ENCODE measurements around the gene LAPTM4A.
"Not testable (repeated sequence)": the region's sequence is repeated elsewhere in the genome, so short reads cannot be mapped to it uniquely, and the experiment has no call there.

Gene LAPTM4A

DNA sequence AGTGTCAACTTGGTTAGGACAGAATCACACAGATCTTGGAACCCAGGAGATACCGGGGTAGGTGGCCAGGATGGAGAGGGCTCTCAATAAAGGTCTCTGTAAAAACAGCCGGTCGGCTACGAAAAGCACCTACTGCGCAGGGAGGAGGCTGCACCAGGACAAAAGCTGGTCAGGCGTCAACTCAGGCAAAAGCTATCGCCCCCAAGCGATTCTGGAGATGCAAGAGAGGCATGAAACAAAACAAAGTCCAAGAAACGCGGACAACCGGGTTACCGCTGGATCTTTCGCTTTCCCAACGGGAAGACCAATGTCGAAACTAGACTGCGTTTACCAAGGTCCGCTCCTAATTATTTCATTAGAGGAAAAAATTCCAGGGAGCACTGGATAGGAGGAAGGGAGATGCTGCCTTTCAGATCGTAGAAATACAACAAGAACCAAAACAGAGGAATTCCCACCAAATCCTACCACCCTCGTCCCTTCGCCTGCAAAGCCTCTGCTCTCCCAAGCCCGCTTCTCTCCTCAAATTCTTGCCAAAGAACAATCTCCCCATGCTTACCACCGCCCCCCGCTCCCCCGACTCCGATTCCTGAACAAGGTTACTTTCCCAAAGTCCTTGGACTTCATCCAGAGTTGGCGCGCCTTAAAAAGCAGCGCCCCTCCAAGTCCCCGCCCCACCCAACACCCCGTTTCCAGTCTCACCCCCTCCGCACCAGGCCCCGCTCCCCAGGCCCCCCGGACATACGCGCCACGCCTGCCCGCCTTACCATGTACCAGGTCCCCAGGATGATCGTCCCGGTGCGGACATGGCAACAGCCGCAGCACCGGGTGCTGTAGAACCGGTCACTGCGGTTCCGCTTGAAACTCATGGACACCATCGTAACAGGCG, 539 bp downstream of the LAPTM4A start:
- no peak for DNase-seq (ENCODE audit: low spot score)

DNA sequence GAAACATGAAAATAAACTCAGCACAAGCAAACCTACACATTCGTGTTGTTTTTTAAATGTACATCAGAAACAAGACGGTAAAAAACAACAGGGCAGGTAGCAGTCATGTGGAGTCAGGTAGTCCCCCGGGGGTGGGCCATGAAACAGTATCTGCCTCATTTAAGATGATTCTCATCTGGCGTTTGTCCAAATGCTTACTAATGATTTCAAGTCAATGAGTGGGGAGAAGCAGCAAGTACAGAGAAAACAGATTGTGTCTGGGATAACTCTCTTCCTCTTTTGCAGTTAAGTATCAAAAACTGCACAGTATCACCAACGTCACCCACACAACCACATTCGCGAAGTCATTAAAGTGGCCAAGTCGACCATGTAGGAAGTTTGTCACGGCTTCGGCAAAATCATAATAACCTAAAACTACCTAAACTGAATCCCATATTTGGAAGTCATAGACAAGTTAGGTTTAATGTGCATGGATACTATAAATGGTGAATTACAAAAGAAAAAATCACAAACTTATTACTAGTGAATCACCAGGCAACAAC, 1.3 kb downstream of the LAPTM4A start:
- no peak for DNase-seq (ENCODE audit: low spot score)

- DNase-seq (ENCODE audit: low spot score): no peak
These were observed 1.8 kb downstream of the LAPTM4A start for GRCh38 chr2:20049637-20050036.

DNA sequence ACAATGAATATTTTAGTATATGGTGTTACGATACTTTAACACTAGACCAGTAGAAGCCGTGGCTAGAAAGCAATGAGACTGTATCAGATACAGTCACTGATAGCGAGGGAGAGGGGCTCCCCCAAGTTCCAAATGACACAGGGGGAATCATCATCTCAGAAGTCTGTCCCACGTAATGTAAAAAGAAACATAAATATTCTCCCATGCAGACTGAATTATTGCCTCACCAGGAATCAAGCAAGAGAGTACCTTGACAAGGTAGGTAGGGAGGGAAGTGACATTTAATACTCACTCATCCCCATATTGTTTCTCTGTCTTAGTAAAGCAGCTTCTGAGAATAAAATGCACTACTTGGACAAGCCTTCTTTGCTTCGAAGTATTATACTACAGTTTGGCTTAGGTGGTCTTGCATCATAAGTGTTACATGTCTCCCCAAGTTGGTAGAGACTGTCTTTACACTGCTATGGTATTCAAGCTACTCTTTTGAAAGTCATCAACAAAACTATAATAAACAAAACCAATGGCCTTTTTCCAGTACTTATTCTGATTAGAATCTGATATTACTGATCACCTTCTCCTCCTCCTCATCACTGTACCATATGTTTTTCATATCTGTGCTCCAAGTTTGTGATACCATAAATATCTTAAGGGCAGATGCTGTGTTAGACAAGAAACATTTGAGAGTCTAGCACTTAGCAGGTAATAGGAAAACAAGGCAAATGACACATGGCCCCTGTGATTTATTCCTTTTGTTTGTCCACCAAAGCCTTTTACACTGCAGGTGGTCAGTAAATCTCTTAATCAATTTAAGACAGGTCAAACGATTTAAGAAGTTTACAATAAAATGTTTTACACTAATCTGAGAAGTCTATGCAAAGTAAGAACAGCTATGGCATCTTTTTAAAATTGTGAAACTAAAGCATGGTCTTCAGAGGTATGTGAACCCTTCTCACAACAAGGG, 2.7 kb downstream of the LAPTM4A start:
- DNase-seq (ENCODE audit: low spot score): no peak

GRCh38 chr2:20045712-20046292, 5.6 kb downstream of the LAPTM4A start:
- not testable (repeated sequence) for DNase-seq (ENCODE audit: low spot score)

- no peak for DNase-seq (ENCODE audit: low spot score)
These were observed 6.7 kb downstream of the LAPTM4A start for GRCh38 chr2:20044778-20045177.

GRCh38 chr2:20042531-20042930, 8.9 kb downstream of the LAPTM4A start:
- DNase-seq (ENCODE audit: low spot score): no peak

DNA sequence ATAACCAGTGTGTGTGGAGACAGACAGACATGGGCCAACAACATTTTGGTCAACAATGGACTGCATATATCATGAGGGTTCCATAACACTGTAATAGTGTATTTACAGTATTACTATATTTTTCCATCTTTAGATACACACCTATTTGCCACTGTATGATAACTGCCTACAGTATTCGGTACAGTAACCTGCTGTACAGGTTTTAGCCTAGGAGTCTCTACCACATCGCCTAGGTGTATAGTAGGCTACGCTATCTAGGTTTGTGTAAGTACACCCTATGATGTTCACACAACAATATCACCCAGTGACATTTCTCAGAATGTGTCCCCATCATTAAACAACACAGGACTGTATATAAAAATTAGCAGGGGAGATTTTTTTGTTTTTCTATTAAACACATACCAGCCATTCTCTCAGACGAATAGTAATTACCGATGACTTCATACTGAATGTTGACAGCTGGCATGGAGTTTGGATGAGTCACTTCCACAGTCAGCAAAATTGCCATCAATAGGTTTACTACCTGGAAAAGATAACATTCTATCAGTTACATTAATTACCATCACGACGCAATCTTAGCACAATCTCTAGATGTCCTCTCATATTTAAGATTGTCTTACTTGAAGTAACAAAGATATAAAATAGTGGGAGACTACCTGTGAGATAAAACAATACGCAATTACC, 10.8 kb downstream of the LAPTM4A start:
- DNase-seq (ENCODE audit: low spot score): no peak

DNA sequence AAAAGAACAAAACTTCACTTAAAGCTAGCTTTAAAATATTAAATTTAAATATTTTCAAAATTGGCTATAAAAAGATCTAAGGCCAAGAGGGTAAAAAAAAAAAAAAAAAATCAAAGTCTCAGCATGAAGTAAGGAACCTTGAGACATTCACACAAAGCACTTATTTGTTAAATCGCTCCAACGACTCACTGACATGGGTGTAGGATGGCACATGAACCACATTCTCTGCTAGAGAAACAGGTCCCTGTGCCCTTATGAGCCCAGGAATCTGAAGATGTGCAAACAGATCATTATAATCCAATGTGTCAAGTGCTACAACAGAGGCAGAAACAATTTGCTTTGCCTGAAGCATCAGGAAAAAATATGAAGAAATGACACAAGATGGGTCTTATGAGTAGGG, 13.8 kb downstream of the LAPTM4A start:
- DNase-seq (ENCODE audit: low spot score): no peak

- DNase-seq (ENCODE audit: low spot score): no peak
These were observed 15.3 kb downstream of the LAPTM4A start for GRCh38 chr2:20035955-20036666.

- no peak for DNase-seq (ENCODE audit: low spot score)
These were observed 16.6 kb downstream of the LAPTM4A start for GRCh38 chr2:20034821-20035220.

- no peak for DNase-seq (ENCODE audit: low spot score)
These were observed 17.2 kb downstream of the LAPTM4A start for GRCh38 chr2:20034218-20034617.

DNA sequence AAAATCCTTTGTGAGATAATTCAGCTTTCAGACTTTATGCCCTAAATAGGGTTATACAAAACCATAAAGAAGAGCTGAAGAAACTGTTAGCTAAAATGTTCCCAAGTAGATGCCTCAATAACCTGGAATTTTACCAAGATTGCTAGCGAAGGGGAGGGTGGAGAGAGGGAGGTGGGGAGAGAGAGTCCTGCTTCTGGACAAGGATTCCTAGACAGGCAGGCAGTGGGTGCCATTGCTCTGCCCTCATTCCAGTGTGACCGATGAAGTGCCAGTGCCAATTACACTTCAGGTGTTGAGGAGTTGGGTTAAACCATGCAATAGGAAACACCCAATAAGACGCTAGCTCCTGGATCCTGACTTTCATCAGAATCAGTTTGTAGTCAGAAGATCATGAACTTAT, 18.1 kb downstream of the LAPTM4A start:
- no peak for DNase-seq (ENCODE audit: low spot score)

DNA sequence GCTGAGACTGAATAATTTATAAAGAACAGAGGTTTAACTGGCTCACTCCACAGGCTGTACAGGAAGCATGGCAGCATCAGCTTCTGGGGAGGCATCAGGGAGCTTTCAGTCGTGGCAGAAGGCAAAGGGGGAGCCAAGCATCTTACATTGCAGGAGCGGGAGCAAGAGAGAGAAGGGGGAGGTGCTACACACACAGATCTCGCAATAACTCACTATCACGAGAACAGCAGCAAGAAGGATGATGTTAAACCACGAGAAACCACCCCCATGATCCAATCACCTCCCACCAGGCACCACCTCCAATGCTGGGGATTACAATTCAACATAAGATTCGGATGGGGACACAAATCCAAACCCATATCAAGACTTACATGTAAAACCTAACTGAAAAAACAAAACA, 21.2 kb downstream of the LAPTM4A start:
- DNase-seq (ENCODE audit: low spot score): no peak

GRCh38 chr2:20027705-20028434, 23.6 kb downstream of the LAPTM4A start:
- no peak for DNase-seq (ENCODE audit: low spot score)

- DNase-seq (ENCODE audit: low spot score): no peak
These were observed 24.2 kb downstream of the LAPTM4A start for GRCh38 chr2:20027260-20027677.

GRCh38 chr2:20025065-20025786, 26.2 kb downstream of the LAPTM4A start:
- no peak for DNase-seq (ENCODE audit: low spot score)

- DNase-seq (ENCODE audit: low spot score): no peak
These were observed 27.7 kb downstream of the LAPTM4A start for GRCh38 chr2:20023688-20024087.

DNA sequence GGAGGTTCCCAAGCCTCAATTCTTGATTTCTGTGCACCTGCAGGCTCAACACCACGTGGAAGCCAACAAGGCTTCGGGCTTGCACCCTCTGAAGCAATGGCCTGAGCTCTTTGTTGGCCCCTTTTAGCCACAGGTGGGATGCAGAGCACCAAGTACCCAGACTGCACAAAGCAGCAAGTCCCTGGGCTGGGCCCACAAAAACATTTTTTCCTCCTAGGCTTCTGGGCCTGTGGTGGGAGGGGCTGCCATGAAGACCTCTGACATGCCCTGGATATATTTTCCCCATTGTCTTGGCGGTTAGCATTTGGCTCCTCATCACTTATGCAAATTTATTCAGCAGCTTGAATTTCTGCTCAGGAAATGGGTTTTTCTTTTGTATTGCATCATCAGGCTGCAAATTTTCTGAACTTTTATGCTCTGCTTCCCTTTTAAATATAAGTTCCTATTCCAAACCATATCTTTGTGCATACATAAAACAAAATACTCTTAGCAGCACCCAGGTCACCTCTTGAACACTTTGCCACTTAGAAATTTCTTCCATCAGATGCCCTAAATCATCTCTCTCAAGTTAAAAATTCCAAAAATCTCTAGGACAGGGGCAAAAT, 29.9 kb downstream of the LAPTM4A start:
- no peak for DNase-seq (ENCODE audit: low spot score)
